IPS-11a (cell line): ENCODE measurements around the gene BANF2.

Experiments used
- H3K4me3 ChIP-seq: one replicate; pipeline ENCODE4 v1.5.1; 2013; ENCODE audit warnings: low read depth, low read length, control low read depth

BANF2 gene

GRCh38 chr20:17708675-17709360 lies 9.1 kb downstream of the BANF2 start:
- H3K4me3 ChIP-seq = no peak overlapping the region

GRCh38 chr20:17709361-17710293 lies 9.9 kb downstream of the BANF2 start:
- no peak overlapping the region for H3K4me3 ChIP-seq

- no peak overlapping the region for H3K4me3 ChIP-seq
Measured at GRCh38 chr20:17710379-17711266, 10.9 kb downstream of the BANF2 start.

- no peak overlapping the region for H3K4me3 ChIP-seq
Measured at GRCh38 chr20:17711267-17711627, 11.5 kb downstream of the BANF2 start.

- no peak overlapping the region for H3K4me3 ChIP-seq
Measured at GRCh38 chr20:17712201-17712600, 12.4 kb downstream of the BANF2 start.

- no peak overlapping the region for H3K4me3 ChIP-seq
Measured at GRCh38 chr20:17712708-17713107, 12.9 kb downstream of the BANF2 start.

GRCh38 chr20:17714597-17714996 lies 14.8 kb downstream of the BANF2 start:
- no peak overlapping the region for H3K4me3 ChIP-seq

GRCh38 chr20:17715075-17715474 lies 15.3 kb downstream of the BANF2 start:
- H3K4me3 ChIP-seq = no peak overlapping the region

GRCh38 chr20:17716331-17716730 lies 16.6 kb downstream of the BANF2 start:
- no peak overlapping the region for H3K4me3 ChIP-seq

GRCh38 chr20:17720755-17721154 lies 21.0 kb downstream of the BANF2 start:
- H3K4me3 ChIP-seq = no peak overlapping the region

- H3K4me3 ChIP-seq = no peak overlapping the region
Measured at GRCh38 chr20:17721802-17722486, 22.2 kb downstream of the BANF2 start.

GRCh38 chr20:17722493-17723300 lies 22.9 kb downstream of the BANF2 start:
- H3K4me3 ChIP-seq = no peak overlapping the region

GRCh38 chr20:17723301-17723691 lies 23.5 kb downstream of the BANF2 start:
- H3K4me3 ChIP-seq = no peak overlapping the region

- H3K4me3 ChIP-seq = no peak overlapping the region
Measured at GRCh38 chr20:17725094-17725835, 25.5 kb downstream of the BANF2 start.

GRCh38 chr20:17726902-17727301 lies 27.1 kb downstream of the BANF2 start:
- H3K4me3 ChIP-seq = no peak overlapping the region

- H3K4me3 ChIP-seq = no peak overlapping the region
Measured at GRCh38 chr20:17727351-17727750, 27.6 kb downstream of the BANF2 start.

- no peak overlapping the region for H3K4me3 ChIP-seq
Measured at GRCh38 chr20:17728074-17728473, 28.3 kb downstream of the BANF2 start.

GRCh38 chr20:17730071-17730470 lies 30.3 kb downstream of the BANF2 start:
- H3K4me3 ChIP-seq = no peak overlapping the region

GRCh38 chr20:17731233-17731632 lies 31.5 kb downstream of the BANF2 start:
- no peak overlapping the region for H3K4me3 ChIP-seq
